ENCODE data around the gene MAP3K4.

MAP3K4 gene

DNA sequence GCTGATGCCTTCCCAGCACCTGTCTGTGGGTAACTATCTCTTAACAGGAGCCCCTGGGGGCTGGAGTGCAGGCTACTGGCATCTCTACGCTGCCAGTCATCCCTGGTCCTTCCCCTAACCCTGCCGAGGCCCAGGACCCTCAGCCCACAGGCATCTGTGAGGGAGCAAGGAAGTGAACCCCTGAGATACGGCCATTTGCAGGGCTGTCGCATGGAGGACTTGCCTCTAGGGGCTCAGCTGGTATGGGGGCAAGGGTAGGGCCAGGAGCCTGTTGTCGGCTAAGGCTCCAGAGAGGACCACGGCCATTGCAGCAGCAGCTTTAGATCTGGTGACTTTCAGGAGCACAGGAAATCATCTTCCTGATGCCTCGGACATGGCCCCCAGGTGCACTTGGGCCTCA, 49.7 kb downstream of the MAP3K4 start:
- no peaks in the 10 kb centered on the region for H3K27me3 ChIP-seq (ENCODE audit: insufficient read depth, low read length)
- H3K4me3 ChIP-seq (ENCODE audit: low read length) = no peak overlapping the region
- no peaks in the 10 kb centered on the region for H3K9me3 ChIP-seq (ENCODE audit: insufficient read depth, low read depth, low read length)
- no peak overlapping the region for H3K9ac ChIP-seq (ENCODE audit: low read depth, low read length)
- H3K27ac ChIP-seq (ENCODE audit: low read depth, low read length) = no peak overlapping the region
- peaks cover 49% of the 10 kb centered on the region for H3K36me3 ChIP-seq (ENCODE audit: insufficient read depth, low read length)
- WGBS = 95% methylated on average over 7 of the region's 7 CpGs
- H3K4me1 ChIP-seq (ENCODE audit: insufficient read depth, low read length) = peaks cover 2% of the 10 kb centered on the region; the same call in 1 of the 2 replicates

DNA sequence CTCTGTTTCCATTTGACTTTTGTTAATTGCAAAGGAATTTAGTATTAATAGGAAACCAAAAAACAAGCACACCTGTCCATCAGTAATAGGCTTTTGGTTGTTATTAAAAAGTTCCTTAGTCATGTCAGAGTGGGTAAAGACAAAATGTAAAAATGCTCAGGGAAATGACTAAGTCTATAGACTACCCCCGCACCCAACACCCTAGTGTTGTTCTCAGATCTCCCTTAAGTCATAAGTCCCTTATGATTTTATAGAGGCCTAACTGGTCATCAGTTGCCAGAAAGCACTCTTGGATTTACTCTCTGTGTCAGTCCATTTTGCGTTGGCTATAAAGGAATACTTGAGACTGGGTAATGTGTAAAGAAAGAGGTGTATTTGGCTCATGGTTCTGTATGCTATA, 52.8 kb downstream of the MAP3K4 start:
- 98% methylated on average over 2 of the region's 2 CpGs for WGBS
- H3K27ac ChIP-seq (ENCODE audit: low read depth, low read length) = no peak overlapping the region
- H3K9ac ChIP-seq (ENCODE audit: low read depth, low read length) = no peak overlapping the region
- H3K9me3 ChIP-seq (ENCODE audit: insufficient read depth, low read depth, low read length) = no peaks in the 10 kb centered on the region
- H3K4me3 ChIP-seq (ENCODE audit: low read length) = no peak overlapping the region
- H3K4me1 ChIP-seq (ENCODE audit: insufficient read depth, low read length) = no peaks in the 10 kb centered on the region
- peaks cover 35% of the 10 kb centered on the region for H3K36me3 ChIP-seq (ENCODE audit: insufficient read depth, low read length)
- no peaks in the 10 kb centered on the region for H3K27me3 ChIP-seq (ENCODE audit: insufficient read depth, low read length)

DNA sequence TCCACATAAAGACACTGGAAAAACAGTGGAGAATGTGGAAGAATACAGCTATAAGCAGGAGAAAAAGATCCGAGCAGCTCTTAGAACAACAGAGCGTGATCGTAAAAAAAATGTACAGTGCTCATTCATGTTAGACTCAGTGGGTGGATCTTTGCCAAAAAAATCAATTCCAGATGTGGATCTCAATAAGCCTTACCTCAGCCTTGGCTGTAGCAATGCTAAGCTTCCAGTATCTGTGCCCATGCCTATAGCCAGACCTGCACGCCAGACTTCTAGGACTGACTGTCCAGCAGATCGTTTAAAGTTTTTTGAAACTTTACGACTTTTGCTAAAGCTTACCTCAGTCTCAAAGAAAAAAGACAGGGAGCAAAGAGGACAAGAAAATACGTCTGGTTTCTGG, 57.1 kb downstream of the MAP3K4 start:
- no peak overlapping the region for H3K4me3 ChIP-seq (ENCODE audit: low read length)
- H3K9me3 ChIP-seq (ENCODE audit: insufficient read depth, low read depth, low read length) = no peaks in the 10 kb centered on the region
- H3K27me3 ChIP-seq (ENCODE audit: insufficient read depth, low read length) = no peaks in the 10 kb centered on the region
- peaks cover 20% of the 10 kb centered on the region for H3K36me3 ChIP-seq (ENCODE audit: insufficient read depth, low read length)
- WGBS = 81% methylated on average over 7 of the region's 7 CpGs
- H3K27ac ChIP-seq (ENCODE audit: low read depth, low read length) = no peak overlapping the region
- no peak overlapping the region for H3K9ac ChIP-seq (ENCODE audit: low read depth, low read length)
- no peaks in the 10 kb centered on the region for H3K4me1 ChIP-seq (ENCODE audit: insufficient read depth, low read length)

DNA sequence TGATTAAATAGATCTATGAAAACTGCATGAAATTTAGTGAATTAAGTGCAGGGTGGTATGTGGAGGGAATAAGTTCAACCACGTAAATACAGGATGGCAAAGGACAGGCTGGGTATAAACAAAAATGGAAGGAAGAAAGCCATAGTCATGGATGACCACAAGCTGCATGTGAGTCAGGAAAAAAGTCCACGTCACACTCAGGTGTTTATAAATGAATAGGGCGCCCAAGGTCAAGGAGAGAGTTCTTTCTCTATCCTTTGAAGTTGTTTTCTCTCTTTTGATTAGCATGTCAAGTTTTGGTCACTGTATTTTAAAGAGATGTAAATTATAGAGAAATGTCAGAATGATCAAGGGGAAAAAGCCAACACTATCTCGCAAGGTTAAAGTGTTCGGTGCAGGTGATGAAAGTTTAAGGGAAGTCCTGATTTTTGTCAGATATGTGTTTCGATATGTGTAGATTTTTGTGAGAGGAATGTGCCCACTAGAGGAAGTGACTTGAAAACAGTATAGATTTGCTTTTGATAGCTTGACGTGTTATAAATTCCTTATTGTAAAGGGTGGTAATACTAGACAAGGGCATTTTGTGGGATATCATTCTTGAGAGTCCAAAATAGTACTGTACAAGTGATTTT, 58.7 kb downstream of the MAP3K4 start:
- Histone ChIP-seq H3K9ac (ENCODE audit: low read depth, low read length) (no peak overlapping the region), H3K4me3 (ENCODE audit: low read length) (no peak overlapping the region), H3K9me3 (ENCODE audit: insufficient read depth, low read depth, low read length) (no peaks in the 10 kb centered on the region), H3K27me3 (ENCODE audit: insufficient read depth, low read length) (no peaks in the 10 kb centered on the region), H3K36me3 (ENCODE audit: insufficient read depth, low read length) (peaks cover 20% of the 10 kb centered on the region), H3K4me1 (ENCODE audit: insufficient read depth, low read length) (no peaks in the 10 kb centered on the region), H3K27ac (ENCODE audit: low read depth, low read length) (no peak overlapping the region)
- 95% methylated on average over 7 of the region's 7 CpGs for WGBS

DNA sequence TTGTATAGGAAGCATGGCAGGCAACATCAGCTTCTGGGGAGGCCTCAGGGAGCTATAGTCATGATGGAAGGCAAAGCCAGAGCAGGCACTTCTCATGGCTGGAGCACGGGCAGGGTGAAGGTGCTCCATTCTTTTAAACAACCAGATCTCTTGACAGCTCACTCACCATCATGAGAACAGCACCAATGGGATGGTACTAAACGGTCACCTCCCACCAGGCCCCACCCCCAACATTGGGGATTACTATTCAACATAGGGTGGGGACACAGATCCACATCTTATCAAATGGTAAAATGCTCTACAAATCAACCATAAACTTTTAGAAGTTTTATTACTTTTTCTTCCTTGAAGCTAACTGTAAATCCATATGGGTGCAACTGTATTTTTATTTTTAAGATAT, 61.5 kb downstream of the MAP3K4 start:
- no peak overlapping the region for H3K9ac ChIP-seq (ENCODE audit: low read depth, low read length)
- H3K9me3 ChIP-seq (ENCODE audit: insufficient read depth, low read depth, low read length) = no peaks in the 10 kb centered on the region
- no peak overlapping the region for H3K27ac ChIP-seq (ENCODE audit: low read depth, low read length)
- no peak overlapping the region for H3K4me3 ChIP-seq (ENCODE audit: low read length)
- 95% methylated on average over 2 of the region's 2 CpGs for WGBS
- H3K4me1 ChIP-seq (ENCODE audit: insufficient read depth, low read length) = peaks cover 5% of the 10 kb centered on the region; the same call in 1 of the 2 replicates
- no peaks in the 10 kb centered on the region for H3K27me3 ChIP-seq (ENCODE audit: insufficient read depth, low read length)
- H3K36me3 ChIP-seq (ENCODE audit: insufficient read depth, low read length) = peaks cover 20% of the 10 kb centered on the region

DNA sequence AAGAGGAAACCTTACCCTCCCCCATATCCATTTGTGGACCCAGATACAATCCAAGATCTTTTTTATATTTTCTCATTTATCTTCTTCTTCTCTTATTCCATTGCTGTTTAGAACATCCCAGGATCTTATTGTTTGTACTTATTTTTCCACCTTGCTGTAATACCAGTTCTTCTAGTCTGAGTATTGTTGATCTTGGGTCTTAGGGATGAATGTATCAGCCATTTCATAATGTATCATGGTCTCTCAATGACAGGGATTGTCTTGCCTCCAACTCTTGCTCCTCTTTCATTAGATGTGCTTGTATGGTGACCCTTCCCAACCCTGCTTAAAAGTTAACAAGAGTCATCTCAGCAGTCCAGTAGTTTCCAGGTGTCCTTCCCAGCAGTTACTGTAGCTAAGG, 63.3 kb downstream of the MAP3K4 start:
- Histone ChIP-seq H3K9ac (ENCODE audit: low read depth, low read length) (no peak overlapping the region), H3K27me3 (ENCODE audit: insufficient read depth, low read length) (no peaks in the 10 kb centered on the region), H3K27ac (ENCODE audit: low read depth, low read length) (no peak overlapping the region), H3K4me3 (ENCODE audit: low read length) (no peak overlapping the region), H3K36me3 (ENCODE audit: insufficient read depth, low read length) (peaks cover 7% of the 10 kb centered on the region), H3K4me1 (ENCODE audit: insufficient read depth, low read length) (peaks cover 5% of the 10 kb centered on the region; the same call in 1 of the 2 replicates), H3K9me3 (ENCODE audit: insufficient read depth, low read depth, low read length) (no peaks in the 10 kb centered on the region)

DNA sequence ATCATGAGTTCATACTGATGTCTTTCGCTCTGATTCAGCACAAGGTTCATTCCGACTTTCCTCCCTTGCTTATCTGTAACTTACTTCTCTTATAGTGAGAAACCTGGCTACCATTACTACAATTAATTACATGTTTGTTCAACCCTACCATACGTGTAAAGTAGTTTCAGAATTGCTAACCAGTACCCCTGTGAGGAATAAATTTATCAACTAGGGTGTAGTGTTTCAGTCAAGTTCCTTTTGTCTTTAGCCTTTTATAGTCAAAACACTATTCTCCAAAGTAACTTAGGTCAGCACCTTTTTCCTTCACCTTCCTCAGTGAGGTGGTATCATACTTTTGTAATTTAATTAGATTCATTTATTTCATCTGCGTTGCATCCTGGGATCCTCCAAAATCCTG, 64.9 kb downstream of the MAP3K4 start:
- Histone ChIP-seq H3K27me3 (ENCODE audit: insufficient read depth, low read length) (no peaks in the 10 kb centered on the region), H3K9me3 (ENCODE audit: insufficient read depth, low read depth, low read length) (no peaks in the 10 kb centered on the region; the same call in 1 of the 2 replicates), H3K27ac (ENCODE audit: low read depth, low read length) (no peak overlapping the region), H3K36me3 (ENCODE audit: insufficient read depth, low read length) (peaks cover 2% of the 10 kb centered on the region; the same call in 1 of the 2 replicates), H3K4me1 (ENCODE audit: insufficient read depth, low read length) (peaks cover 5% of the 10 kb centered on the region; the same call in 1 of the 2 replicates), H3K9ac (ENCODE audit: low read depth, low read length) (no peak overlapping the region), H3K4me3 (ENCODE audit: low read length) (no peak overlapping the region)
- WGBS = 96% methylated on average over 2 of the region's 4 CpGs

DNA sequence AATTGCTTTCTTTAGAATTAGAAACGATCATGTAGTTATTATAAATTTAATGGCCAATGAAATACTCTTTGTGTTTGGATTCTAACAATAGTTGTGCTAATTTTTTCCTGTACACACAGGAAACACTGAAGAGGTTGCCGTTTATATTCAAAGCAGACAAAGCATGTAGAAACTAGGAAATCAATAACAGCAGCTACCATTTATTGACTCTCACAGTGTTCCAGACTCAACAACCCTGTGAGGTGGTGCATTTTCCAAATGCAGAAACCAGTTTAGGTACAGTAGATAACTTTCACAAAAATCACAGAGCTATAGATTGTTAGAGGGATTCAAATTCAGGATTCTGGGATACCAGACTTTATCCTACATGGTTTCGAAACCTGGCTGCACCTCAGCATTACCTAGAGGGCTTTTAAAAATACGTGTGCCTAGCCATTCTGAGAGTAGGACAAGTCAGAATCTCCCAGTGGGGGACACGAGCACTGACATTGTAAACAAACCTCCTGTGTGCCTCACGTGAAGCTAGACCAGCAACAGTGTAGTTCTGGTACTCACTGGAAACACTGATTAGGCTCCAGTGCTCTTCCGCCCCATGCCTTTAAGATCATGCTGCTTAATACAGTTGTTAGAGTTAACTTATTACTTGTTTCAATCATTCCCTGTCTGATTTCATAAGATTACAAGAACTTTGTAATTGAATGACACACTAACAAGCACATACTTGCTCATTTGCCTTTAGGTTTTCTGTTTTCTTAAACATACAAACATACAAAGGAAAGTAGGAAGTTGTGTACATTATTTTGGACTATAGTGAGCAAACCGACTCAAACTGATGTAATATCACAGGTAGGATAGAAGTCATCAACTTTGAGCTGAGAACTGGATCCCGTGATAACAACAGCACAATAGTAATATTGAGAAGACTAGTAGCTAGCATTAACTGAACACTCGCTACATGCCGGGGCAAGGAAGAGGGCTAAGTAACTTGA, 65.8 kb downstream of the MAP3K4 start:
- Histone ChIP-seq H3K4me3 (ENCODE audit: low read length) (no peak overlapping the region), H3K27ac (ENCODE audit: low read depth, low read length) (no peak overlapping the region), H3K27me3 (ENCODE audit: insufficient read depth, low read length) (no peaks in the 10 kb centered on the region), H3K9me3 (ENCODE audit: insufficient read depth, low read depth, low read length) (no peaks in the 10 kb centered on the region; the same call in 1 of the 2 replicates), H3K36me3 (ENCODE audit: insufficient read depth, low read length) (no peaks in the 10 kb centered on the region), H3K4me1 (ENCODE audit: insufficient read depth, low read length) (peaks cover 5% of the 10 kb centered on the region; the same call in 1 of the 2 replicates), H3K9ac (ENCODE audit: low read depth, low read length) (no peak overlapping the region)
- WGBS = 78% methylated on average over 11 of the region's 11 CpGs

DNA sequence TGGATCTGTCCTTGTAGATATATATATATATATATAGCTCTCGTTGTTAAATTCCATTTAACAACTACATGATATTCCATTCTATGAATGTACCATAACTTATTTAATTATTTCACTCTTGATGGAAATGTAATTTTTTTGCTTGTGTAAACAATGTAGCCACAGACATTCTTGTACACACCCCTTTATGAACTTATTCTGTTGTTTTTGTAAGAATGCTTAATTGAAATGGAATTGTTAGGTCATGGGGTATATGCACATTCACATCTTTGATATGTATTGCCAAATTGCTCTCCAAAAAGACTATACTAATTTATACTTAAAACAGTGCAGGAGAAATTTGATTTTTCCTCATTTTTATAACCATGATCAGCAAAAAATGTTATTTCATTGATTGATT, 67.2 kb downstream of the MAP3K4 start:
- Histone ChIP-seq H3K4me1 (ENCODE audit: insufficient read depth, low read length) (peaks cover 5% of the 10 kb centered on the region; the same call in 1 of the 2 replicates), H3K36me3 (ENCODE audit: insufficient read depth, low read length) (no peaks in the 10 kb centered on the region), H3K27me3 (ENCODE audit: insufficient read depth, low read length) (no peaks in the 10 kb centered on the region), H3K9ac (ENCODE audit: low read depth, low read length) (no peak overlapping the region), H3K4me3 (ENCODE audit: low read length) (no peak overlapping the region), H3K9me3 (ENCODE audit: insufficient read depth, low read depth, low read length) (no peaks in the 10 kb centered on the region; the same call in 1 of the 2 replicates), H3K27ac (ENCODE audit: low read depth, low read length) (no peak overlapping the region)
- no CpG with 5 or more reads among the region's 1 CpG for WGBS

DNA sequence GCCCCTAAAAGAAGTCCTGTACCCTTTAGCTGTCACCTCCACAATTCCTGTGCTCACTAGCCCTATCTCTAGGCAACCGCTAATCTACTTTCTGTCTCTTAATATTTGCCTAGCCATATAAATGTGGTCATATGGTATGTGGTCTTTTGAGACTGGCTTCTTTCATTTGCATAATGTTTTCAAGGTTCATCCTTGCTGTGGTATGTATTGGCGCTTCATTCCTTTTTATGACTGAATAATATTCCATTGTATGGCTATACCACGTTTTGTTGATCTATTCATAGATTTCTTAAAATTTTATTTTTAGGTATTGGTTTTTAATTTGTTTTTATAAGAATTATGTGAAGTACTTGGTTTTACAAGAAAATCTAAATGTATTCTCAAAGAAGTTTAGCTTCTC, 70.0 kb downstream of the MAP3K4 start:
- Histone ChIP-seq H3K27ac (ENCODE audit: low read depth, low read length) (no peak overlapping the region), H3K4me3 (ENCODE audit: low read length) (no peak overlapping the region), H3K9me3 (ENCODE audit: insufficient read depth, low read depth, low read length) (no peaks in the 10 kb centered on the region; the same call in 1 of the 2 replicates), H3K36me3 (ENCODE audit: insufficient read depth, low read length) (no peaks in the 10 kb centered on the region), H3K27me3 (ENCODE audit: insufficient read depth, low read length) (no peaks in the 10 kb centered on the region), H3K4me1 (ENCODE audit: insufficient read depth, low read length) (no peaks in the 10 kb centered on the region; the same call in 1 of the 2 replicates), H3K9ac (ENCODE audit: low read depth, low read length) (no peak overlapping the region)
- WGBS = 100% methylated on average over 3 of the region's 3 CpGs

DNA sequence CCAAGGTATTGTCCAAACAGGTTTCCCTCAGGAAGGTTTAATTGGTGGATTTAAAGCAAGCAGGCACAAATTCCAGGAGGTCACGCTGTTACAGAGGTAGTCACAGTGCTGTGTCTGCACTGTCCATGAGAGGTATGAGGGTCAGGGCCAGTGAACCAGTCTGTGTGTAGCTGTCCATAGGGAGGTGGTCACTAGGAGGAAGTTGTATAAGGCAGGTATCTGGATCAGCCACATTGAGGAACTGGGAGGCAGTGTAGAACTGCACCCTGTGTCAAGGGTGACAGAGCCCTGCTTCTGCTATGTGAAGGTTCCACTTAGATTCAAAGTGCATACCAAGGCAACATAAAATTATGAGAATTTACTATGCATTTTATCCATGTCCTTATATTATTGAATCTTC, 73.3 kb downstream of the MAP3K4 start:
- Histone ChIP-seq H3K36me3 (ENCODE audit: insufficient read depth, low read length) (no peaks in the 10 kb centered on the region), H3K27ac (ENCODE audit: low read depth, low read length) (no peak overlapping the region), H3K9me3 (ENCODE audit: insufficient read depth, low read depth, low read length) (no peaks in the 10 kb centered on the region; the same call in 1 of the 2 replicates), H3K4me3 (ENCODE audit: low read length) (no peak overlapping the region), H3K9ac (ENCODE audit: low read depth, low read length) (no peak overlapping the region), H3K27me3 (ENCODE audit: insufficient read depth, low read length) (no peaks in the 10 kb centered on the region), H3K4me1 (ENCODE audit: insufficient read depth, low read length) (no peaks in the 10 kb centered on the region)
- WGBS = 95% methylated on average over 1 of the region's 1 CpG
